HG03064 (cell line): ENCODE data around the gene ADPRH.

ENCODE experiments used
- ATAC-seq: cut with Tn5 transposase; IDR thresholded peaks from one replicate; pipeline ENCODE4 v1.9.1; 2021; ENCODE audit warnings: low read depth; ENCODE audit not compliant: unreplicated experiment

Gene ADPRH

GRCh38 chr3:119625451-119626153 is 46.3 kb downstream of the ADPRH start:
- ATAC-seq = no peak

- ATAC-seq = no peak
Measured at GRCh38 chr3:119626196-119626595, 46.9 kb downstream of the ADPRH start.

GRCh38 chr3:119627461-119627860 is 48.2 kb downstream of the ADPRH start:
- ATAC-seq = no peak

GRCh38 chr3:119628390-119628789 is 49.1 kb downstream of the ADPRH start:
- ATAC-seq = peak; percentile 58

GRCh38 chr3:119628816-119629445 is 49.6 kb downstream of the ADPRH start:
- ATAC-seq = peak; percentile 35

- no peak for ATAC-seq
Measured at GRCh38 chr3:119630128-119630879, 51.0 kb downstream of the ADPRH start.

- ATAC-seq = no peak
Measured at GRCh38 chr3:119630880-119631329, 51.6 kb downstream of the ADPRH start.

GRCh38 chr3:119631516-119631915 is 52.2 kb downstream of the ADPRH start:
- no peak for ATAC-seq

GRCh38 chr3:119632216-119632615 is 52.9 kb downstream of the ADPRH start:
- ATAC-seq = no peak

GRCh38 chr3:119632829-119633228 is 53.5 kb downstream of the ADPRH start:
- ATAC-seq = no peak

- no peak for ATAC-seq
Measured at GRCh38 chr3:119635719-119636118, 56.4 kb downstream of the ADPRH start.

- no peak for ATAC-seq
Measured at GRCh38 chr3:119636249-119636648, 57.0 kb downstream of the ADPRH start.

- ATAC-seq = no peak
Measured at GRCh38 chr3:119636891-119637611, 57.8 kb downstream of the ADPRH start.

GRCh38 chr3:119637679-119638477 is 58.6 kb downstream of the ADPRH start:
- ATAC-seq = peak; percentile 27
